GM12874 (cell line): ENCODE results near the gene FAT3.

ENCODE experiments used
- TF ChIP-seq, protein P1 (sequence below): IDR thresholded peaks from 2 replicates; pipeline ENCODE4 v1.5.1; 2011; ENCODE audit warnings: low read depth, mild to moderate bottlenecking, control low read depth, low read length, moderate library complexity; ENCODE audit not compliant: insufficient read depth

FAT3 gene

DNA sequence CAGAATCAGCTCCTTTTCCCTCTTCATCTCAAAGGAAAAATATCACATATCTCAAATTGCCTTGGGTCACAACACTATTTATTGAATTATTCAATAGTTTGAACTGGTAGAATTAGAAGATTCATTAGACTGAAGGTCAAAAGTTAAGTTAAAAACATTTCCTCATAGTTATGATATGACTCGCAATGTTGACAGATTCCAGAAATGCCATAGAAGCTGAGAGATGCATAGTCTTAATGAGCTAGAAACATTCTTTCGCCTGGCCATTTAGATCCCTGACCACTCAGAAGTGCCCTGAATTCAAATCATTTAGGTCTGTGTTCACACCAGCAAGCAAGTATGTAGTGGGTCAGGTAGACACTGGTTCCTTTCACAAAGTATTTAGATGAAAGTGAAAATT lies 44.4 kb downstream of the FAT3 start:
- TF ChIP-seq, protein P1, sequence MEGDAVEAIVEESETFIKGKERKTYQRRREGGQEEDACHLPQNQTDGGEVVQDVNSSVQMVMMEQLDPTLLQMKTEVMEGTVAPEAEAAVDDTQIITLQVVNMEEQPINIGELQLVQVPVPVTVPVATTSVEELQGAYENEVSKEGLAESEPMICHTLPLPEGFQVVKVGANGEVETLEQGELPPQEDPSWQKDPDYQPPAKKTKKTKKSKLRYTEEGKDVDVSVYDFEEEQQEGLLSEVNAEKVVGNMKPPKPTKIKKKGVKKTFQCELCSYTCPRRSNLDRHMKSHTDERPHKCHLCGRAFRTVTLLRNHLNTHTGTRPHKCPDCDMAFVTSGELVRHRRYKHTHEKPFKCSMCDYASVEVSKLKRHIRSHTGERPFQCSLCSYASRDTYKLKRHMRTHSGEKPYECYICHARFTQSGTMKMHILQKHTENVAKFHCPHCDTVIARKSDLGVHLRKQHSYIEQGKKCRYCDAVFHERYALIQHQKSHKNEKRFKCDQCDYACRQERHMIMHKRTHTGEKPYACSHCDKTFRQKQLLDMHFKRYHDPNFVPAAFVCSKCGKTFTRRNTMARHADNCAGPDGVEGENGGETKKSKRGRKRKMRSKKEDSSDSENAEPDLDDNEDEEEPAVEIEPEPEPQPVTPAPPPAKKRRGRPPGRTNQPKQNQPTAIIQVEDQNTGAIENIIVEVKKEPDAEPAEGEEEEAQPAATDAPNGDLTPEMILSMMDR: no peak

DNA sequence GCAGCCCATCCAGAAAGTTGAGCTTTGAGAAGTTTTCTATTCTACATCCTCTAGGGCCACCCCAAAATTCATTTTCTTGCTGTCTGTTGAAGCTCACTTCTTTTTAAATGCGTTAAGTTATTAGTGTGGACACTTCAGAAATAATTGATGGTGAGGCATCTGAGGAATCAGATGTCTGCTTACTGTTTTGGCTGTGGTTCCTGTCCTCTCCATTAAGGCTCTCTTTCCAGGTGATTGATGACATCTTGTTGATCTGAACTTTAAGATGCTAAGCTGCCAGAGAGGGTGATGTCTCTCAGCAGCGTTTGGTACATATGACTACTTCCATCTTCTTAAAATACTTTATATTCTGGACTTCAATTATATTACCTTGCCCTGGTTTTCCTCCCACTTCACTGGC lies 45.2 kb downstream of the FAT3 start:
- TF ChIP-seq, protein P1: no peak

DNA sequence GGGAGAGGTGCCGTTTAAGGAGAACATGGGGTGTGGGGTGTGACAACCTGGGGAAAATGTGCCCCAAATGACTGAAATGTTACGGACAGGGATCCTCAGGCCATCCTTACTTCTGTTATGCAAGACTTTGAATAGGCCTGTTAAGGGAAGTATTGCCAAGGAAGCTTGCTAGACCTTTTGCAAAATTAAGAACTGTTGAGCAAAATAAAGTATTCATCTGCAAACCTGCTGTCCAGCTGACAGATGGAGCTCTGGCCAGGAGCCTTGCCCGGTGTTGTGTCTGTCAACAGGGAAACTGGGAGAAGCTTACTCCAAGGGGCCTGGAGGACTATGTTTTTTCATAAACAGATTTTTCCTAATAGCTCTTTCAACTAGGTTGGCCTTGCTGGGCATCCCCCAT lies 48.0 kb downstream of the FAT3 start:
- TF ChIP-seq, protein P1: no peak
